ENCODE measurements around the gene SFN.
"Not testable (repeated sequence)": the region's sequence is repeated elsewhere in the genome, so short reads cannot be mapped to it uniquely, and the experiment has no call there.

SFN gene

DNA sequence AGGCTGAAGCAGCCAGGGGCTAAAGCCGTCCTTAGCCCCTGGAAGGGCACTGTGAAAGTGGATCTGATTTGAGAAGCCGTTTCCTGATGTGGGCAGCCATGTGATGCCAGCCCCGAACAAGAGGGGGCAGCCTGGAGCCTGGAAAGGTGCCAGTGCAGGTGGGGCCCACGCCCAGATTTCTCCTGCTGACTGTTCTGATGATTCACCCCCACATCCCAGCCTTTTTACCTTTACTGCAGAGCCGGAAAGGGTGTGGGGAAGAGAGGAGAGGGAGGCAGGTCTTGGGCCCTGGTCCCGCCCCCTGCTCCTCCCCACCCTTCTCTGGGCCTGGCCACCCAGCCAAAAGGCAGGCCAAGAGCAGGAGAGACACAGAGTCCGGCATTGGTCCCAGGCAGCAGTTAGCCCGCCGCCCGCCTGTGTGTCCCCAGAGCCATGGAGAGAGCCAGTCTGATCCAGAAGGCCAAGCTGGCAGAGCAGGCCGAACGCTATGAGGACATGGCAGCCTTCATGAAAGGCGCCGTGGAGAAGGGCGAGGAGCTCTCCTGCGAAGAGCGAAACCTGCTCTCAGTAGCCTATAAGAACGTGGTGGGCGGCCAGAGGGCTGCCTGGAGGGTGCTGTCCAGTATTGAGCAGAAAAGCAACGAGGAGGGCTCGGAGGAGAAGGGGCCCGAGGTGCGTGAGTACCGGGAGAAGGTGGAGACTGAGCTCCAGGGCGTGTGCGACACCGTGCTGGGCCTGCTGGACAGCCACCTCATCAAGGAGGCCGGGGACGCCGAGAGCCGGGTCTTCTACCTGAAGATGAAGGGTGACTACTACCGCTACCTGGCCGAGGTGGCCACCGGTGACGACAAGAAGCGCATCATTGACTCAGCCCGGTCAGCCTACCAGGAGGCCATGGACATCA is at the start of gene SFN:
Gene SFN, plus strand, starts transcription at position 369 of the 904 bp plus-strand sequence. Its CDS starts 64 bp downstream, at position 433.
- peak; percentile 79 for DNase-seq

DNA sequence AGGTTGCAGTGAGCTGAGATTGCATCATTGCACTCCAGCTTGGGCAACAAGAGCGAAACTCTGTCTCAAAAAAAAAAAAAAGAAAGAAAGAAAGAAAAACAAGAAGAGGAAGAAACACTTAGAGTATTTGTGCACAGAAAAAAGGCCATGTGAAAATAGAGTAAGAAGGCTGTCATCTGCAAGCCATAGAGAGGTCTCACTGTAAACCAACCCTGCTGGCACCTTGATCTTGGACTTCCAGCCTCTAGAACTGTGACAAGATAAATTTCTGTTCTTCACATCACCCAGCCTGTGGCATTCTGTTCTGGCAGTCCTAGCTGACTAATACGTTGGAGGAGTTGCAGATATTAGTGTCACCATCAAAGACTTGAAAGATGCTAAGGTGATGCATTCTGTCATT is 48.6 kb upstream of the SFN start:
- DNase-seq: no peak

DNA sequence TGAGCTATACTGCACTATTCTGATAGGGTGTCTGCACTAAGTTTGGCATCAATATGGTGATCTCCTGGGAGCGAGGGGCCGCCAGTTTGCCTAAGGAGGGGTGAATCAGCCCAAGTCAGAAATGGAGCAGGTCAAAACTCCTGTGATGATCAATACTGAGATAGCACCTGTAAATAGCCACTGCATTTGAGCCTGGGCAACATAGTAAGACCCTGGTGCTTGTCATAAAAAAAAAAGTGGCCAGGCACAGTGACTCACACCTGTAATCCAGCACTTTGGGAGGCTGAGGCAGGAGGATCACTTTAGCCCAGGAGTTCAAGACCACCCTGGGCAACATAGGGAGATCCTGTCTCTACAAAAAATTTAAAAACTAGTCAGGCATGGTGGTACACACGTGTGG is 48.1 kb upstream of the SFN start:
- no peak for DNase-seq

DNA sequence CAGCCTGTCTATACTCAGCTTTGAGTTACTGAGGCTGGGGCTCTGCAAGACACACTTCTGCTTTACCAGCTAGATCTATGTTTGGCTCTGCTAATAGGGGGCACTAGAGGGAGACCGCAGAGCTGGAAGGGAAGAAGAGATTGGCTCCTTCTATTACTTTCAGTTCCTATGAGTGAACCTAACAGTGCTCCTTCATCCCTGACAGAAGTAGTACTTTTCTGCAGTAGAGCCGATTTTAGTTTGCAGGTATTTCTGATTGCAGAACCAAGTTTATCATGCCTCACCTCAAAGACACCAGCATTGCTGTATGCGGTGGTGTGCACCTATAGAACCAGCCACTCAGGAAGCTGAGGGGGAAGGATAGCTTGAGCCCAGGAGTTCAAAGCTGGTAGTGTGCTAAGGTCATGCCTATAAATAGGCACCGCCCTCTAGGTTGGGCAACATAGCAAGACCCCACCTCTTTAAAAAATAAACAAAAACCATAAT is 42.1 kb upstream of the SFN start:
- DNase-seq: no peak

DNA sequence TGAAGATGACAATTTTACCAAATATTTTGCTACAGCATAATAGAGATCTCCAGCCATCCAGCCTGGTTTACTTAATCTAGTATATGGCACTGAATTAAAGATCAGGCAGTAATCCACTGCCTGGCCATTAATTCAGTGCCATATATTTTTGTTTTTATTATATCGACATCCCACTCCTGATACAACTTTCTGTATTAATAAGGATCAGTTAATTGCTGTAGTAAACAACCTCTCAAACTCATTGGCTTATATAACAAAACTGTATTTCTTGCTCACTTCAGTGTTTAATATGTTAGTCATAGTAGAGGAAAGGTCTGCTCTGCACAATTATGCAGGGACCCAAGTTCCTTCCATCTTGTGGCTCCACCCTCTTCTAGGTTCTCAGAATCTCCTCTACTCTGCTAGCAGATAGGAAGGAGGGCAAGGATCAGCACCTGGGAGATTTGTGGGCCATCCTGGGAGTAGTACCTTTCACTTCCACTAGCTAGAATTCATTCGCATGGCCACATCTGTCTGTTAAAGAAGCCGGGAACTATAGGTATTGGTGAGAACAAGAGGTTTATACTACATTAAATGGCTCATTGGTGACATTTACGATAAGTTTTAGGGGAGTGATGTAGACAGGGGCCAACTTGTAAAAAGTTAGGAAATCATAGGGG is 40.1 kb upstream of the SFN start:
- DNase-seq: no peak

DNA sequence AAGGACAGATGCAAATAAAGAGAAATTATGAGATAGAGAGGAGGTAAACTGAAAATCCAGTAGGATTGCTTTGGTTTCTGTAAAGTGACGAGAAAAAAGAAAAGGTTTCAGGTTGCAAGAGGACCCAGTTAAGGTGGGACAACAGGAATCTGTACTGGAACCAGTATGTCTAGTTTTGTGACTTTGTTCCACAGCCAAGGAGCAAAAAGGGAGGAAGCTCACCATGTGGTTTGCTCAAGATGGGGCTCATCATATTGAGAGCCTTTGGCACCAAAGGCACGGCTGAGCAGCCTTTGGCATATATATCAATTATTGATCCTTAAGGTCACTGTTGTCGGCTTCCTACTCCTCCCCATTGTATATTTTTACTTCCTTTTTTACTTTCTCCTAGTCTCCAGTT is 38.2 kb upstream of the SFN start:
- DNase-seq: no peak

DNA sequence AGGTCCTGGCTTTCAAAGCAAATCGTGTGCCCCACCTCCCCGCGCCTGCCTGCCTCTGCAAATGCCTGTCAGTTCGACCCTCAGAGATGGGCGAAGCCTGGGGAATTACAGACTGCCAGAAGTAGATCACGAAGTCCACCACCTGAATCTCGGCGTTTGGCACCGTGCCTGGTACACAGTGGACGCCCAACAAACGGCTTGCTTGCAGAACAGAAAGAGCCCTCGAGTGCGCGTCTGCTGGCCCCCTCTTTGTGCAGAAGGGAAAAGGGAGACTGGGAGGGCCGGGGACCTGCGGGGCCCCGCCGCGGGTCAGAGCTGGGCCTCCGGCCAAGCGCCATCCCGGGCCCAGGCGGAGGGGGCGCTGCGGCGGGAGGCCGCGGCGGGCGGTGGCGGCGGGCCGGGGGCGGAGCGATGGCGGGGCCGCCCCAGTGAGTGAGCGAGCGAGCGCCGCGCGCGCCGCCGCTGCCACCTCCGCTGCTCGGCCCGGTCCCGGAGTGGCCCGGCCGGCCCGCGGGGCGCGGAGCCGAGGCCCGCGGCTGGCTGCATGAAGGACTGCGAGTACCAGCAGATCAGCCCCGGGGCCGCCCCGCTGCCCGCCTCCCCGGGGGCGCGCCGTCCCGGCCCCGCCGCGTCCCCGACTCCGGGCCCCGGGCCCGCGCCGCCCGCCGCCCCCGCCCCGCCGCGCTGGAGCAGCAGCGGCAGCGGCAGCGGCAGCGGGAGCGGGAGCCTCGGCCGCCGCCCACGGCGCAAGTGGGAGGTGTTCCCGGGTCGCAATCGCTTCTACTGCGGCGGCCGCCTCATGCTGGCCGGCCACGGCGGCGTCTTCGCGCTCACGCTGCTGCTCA is 36.5 kb upstream of the SFN start, which contains the start of gene ZDHHC18:
Gene ZDHHC18, plus strand, starts transcription at position 428 of the 845 bp plus-strand sequence. Its CDS starts 117 bp downstream, at position 545.
- DNase-seq: peak; percentile 54

DNA sequence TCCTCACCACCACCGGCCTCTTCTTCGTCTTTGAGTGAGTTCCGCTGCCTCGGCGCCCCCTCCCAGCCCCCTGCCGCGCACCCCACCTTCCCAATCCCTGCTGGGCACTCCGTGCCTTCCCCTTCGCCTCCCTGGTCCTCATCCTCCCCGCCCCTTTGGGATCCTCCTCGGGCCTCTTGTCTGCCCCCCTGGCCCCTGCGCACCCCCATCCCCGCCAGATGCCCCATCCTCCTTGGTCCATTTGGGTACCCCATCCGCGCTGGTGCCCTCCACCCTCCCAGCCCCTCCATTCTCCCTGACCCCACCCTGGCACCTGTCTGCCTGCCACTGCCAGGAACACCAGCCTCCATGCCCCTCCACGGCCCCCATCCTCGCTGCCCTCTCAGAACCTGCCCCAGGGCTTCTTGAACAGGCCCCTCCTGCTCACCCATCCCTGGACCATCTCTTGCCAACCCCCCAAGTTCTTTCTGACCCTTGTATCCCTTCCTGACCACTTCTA is 35.8 kb upstream of the SFN start:
- DNase-seq: no peak

DNA sequence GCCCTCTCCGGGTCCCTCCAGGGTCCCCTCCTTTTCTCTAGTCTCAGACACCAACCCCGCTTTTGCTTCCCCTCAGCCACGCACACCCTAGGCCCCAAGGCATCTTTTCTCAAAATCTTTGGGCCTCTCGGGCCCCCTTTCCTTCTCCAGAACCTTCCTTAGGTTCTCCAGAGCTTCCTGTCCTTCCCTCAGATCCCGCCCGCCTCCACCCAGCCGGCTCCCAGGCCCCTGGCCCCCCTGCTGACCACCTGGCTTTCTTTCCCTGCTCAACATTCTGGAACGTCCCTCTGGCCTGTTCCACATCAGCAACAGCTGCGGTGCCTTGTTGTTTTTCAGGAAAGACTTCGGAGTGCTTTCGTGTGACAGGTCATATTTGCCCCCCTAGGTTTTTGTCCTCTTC is 35.3 kb upstream of the SFN start:
- DNase-seq: no peak

DNA sequence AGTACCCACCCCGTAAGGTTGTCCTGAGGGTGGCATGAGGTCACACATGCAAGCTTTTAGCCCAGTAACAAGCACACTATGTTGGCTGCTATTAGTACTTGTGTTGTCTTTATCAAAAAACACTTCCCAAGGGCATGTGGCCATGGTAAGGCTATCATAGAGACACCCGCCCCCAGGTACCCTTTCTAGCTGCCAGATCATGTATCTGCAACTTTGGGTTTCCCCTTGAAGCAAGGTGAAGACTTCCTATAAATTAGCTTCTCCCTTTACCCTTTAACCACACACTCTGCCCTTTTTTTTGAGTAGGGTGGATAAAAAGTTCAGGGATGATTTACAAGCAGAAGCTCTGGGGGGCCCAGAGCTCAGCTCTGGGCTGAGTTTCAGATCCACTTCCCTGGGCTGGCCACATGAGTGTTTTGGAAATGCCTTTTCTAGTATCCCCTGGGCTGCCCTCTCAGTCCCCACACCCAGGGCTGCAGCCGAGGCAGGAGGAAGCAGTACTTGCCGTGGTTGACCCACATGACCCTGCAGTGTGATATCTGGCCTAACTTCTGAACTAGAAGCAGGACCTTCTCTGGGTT is 34.4 kb upstream of the SFN start:
- DNase-seq: no peak

DNA sequence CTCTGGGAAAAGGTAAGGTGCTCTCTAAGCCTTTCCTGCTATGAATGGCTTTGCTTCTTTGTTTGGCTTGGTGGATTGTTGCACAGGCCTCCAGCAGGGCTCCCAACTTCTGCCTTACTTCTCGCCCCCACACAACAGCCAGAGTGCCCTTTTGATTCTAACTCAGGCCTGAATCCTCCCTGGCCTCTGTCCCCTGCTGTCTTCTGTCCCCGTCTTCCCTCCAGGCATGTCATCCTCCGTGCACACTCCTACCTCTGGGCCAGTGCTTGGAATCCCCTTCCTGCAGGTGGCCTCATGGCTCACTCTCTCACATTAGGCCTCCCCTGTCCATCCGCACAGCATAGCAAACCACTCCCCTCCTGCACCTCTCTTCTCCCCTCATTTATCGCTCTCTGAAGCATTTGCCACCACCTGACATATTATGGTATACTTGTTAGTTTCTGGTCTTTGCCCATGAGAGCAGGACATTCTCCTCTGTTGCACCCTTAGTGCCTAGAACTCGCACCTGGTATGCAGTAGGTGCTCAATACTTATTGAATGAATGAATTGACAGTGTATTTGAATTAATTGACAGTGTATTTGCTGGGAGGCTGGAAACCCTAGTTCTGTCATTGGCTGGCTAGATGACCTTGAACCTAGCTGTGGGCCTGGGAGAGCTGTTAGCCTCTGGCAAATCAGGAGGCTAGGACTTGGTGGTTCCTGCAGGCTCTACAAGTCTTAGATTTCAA is 33.6 kb upstream of the SFN start:
- DNase-seq: no peak

DNA sequence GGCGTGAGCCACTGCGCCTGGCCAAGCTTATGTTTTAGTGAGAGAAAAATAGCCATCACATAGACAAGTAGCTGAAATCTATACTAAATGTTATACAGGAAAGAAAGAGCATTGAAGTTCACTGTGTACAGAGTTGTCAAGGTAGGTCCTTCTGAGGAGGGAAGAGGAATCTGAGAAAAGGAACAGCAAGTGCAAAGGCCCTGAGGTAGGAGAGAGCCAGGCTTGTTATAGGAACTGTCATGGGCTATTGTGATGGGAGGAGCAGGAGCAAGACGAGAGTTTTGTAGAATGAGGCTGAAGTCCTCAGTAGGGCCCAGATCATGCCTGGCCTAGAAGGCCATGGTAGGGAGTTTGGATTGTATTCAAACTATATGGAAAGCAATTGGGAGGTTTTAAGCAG is 31.9 kb upstream of the SFN start:
- DNase-seq: no peak

DNA sequence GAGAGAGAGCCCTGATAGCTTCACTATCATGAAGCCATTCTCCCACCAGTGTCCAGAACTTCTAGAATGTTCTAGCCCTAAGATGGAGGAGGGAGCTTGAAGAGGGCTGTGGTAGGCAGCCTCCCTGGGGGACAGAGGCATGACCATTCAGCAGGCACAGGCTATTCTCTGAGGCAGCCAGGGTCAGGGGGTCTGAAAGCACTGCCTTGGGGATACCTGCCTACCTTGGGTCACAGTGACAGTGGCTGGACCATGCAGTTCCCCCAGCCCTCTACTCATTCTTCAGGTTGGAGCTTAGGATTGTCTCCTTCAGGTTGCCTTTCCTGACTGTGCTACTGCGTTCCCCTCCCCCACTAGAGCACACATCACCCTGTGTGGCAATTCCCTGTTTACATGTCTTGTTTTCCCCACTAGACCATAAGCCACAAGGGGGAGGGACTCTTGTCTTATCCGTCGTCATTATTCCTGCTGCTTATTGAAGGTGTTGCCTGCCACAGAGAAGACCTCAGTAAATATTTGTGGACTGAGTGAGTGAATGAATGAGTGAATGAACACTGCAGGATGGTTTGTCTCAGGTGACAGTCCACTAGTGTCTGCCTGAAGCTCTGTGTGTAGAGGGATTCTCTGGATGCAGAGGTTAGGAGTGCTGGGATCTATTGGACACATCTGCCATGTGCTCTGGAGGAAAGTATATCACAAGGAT is 31.3 kb upstream of the SFN start:
- no peak for DNase-seq

DNA sequence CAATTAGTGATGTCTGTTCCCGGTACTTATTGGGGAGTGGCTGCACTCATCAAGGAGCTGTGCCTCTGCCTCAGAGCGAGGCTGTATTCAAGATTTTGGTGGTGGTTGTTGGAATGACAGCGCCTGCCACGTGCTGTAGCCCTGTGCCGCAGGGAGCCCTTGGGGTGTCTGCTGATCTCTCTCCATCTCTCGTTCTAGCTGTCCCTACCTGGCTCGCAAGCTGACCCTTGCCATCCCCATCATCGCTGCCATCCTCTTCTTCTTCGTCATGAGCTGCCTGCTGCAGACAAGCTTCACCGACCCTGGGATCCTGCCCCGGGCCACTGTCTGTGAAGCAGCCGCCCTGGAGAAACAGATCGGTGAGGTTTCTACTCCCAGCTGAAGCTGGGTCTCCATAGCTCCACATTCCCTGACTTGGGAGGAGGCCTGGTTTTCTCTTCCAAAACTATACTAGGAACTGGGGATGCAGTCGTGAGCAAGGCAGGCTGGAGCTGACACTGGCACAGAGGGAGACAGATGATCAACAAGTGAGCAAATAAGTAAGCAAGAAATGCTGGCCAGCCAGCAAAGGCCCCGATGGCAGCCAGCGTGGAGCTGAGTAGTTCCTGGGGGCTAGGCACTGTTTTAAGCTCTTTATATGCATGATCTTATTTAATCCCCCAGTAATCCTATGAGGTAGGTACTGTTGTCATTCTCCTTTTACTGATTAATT is 30.5 kb upstream of the SFN start:
- DNase-seq: no peak

DNA sequence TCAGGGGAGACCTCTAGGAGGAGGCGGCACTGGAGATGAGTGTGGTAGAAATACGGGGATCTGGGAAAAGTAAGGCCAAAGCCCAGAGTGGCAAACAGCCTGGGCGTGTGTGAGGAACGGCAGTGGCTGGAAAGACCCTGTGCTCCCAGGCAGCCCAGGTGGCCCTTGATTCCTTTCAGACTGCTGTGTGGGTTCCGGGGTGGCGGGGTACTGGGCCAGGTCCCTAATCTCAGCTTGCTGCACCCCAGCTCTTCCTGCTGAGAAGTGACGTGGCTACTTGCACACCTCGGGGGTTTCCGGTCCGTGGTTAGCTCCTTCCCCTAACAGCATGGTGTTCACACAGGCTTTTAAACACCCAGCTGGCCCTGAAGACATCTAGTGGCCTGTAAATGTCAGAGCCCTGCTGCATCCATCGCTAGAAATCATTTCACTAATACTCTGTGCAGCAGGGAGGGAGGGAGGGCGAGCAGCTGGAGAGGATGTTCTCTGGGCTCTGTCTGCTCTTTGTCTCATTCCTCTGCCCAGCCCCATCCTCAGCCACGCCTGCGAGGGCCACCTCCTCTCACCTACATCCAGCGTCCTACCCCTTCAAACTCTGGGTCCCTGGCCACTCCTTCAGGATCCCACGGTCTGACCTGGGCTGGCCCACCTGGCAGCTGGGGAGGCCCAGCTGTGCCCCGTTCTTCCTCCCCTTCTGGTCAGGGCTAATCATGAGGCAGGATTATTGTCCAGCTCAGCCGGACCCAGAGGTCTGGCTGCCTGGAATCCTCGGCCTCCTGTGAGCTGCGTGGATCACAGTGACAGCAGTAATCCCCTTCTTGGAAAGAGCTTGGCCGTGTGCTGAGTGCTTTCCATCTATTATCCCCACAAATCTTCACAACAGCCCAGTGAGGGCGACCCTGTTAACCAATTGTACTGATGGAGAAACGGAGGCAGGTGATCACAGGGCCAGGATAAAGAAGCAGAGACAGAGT is 29.2 kb upstream of the SFN start:
- no peak for DNase-seq

DNA sequence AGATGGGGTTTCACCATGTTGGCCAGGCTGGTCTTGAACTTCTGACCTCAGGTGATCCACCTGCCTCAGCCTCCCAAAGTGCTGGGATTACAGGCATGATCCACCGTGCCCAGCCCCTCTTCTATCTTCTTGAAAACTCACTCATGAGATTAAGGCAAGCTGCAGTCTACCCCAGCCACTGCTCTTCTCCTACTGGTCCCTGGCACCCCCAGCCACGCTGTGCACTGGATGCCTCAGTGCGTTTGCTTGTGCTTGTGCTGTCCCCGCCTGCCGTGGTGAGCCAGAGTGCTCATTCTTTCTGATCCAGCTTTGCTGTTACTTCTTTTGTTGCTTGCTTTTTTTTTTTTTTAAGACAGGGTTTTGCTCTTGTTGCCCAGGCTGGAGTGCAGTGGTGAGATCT is 25.3 kb upstream of the SFN start:
- DNase-seq: not testable (repeated sequence)

DNA sequence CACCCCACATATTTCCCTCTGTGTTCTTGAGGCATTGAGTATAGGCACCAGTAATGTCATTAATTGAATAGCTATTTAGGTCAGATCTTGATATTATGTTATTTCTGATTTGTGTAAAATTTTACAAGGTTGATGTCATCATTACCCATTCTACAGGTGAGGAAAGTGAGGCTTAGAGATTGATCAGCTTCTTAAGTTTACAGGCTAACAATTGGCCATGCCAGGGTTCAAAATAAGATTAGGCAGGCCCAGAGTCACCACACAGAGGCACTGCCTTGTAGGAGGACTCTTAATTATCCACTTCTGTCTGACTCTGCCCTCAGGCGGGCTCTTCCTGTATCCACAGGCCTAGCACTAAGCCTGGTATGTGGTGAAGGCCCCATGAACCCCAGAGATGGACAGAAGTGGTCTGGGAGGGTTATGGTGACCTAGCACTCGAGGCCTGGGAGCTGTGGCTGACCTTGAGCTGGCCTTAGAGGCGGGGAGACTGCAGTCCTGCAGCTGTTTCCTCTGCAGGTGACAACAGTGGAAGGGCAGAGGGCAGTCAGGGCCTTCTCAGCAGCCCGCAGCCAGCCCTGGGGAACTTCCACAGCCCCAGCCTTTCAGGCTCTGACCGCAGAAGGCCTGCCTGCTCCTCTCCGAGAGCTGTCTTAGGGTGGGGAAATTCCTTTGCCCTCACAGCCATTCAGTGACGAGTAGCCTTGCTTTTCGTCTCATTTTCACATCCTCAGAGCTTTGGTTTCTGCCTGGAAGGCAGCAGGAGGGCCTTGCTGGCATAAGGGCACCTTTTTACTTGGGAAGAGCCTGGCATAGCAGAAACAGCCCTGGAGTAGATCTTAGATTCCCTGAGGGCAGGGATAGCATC is 24.2 kb upstream of the SFN start:
- DNase-seq: no peak

DNA sequence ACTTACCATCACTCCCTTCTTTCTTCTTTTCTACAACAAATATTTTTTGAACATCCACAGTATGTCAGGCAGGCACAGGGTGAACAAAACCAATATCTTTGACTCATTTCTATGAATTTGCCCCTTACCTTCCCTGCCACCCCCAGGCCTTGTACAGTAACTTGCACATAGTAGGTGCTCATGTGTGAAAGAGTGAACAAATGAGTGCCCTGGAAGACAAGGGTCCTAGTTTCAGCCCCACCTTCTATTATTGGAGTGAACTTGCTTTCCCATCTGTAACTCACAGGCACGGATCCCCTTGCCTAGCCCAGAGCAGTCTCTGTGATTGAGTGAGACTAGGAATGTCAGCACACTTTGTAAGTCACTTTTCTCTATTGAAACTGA is 23.6 kb upstream of the SFN start:
- no peak for DNase-seq

All from NCI-H2171 treated with DMSO at 0.1 percent for 48 hours (cell line).